Mesenteric fat pad (tissue), 1 donor: ENCODE results near the gene WHRN. TPM values are rescaled to one million over a fixed set of nuclear protein-coding genes. Genes with fewer than 3 reads are reported as not detected.

Experiments used
- DNase-seq: peaks from one replicate; pipeline ENCODE4 v3.0.0-alpha.2; 2020; ENCODE audit warnings: low spot score
- total RNA-seq: library from RNA; stranded (reverse); fragmentation: NEBNext Ultra II Directional; extraction: Animal tissue kit (Norgen Biotek cat#: 25700); gene quantifications from one replicate; pipeline ENCODE4 v1.2.1, GENCODE V29; 2021
- donor health status: DM: yes; HTN: yes; CAD: no.

Gene WHRN
- total RNA-seq, 1 donor from 2014 or later, result 5.5 TPM

GRCh38 chr9:114425126-114425525 is 80.1 kb downstream of the WHRN start:
- DNase-seq, result no peak

- DNase-seq, result no peak
Observed at GRCh38 chr9:114424126-114424525, 81.1 kb downstream of the WHRN start.

GRCh38 chr9:114423181-114423580 is 82.1 kb downstream of the WHRN start:
- DNase-seq, result no peak

- DNase-seq, result no peak
Observed at GRCh38 chr9:114421147-114421546, 84.1 kb downstream of the WHRN start.

GRCh38 chr9:114419796-114420195 is 85.5 kb downstream of the WHRN start:
- no peak for DNase-seq

GRCh38 chr9:114418053-114418452 is 87.2 kb downstream of the WHRN start:
- no peak for DNase-seq

GRCh38 chr9:114417511-114417910 is 87.8 kb downstream of the WHRN start:
- DNase-seq, result no peak

- no peak for DNase-seq
Observed at GRCh38 chr9:114416906-114417305, 88.4 kb downstream of the WHRN start.

GRCh38 chr9:114416290-114416689 is 89.0 kb downstream of the WHRN start:
- DNase-seq, result no peak

- DNase-seq, result no peak
Observed at GRCh38 chr9:114414346-114414745, 90.9 kb downstream of the WHRN start.

- no peak for DNase-seq
Observed at GRCh38 chr9:114413861-114414301, 91.4 kb downstream of the WHRN start.

GRCh38 chr9:114412048-114412683 is 93.1 kb downstream of the WHRN start:
- DNase-seq, result no peak

GRCh38 chr9:114411452-114411851 is 93.8 kb downstream of the WHRN start:
- no peak for DNase-seq

GRCh38 chr9:114410910-114411309 is 94.4 kb downstream of the WHRN start:
- DNase-seq, result no peak

GRCh38 chr9:114409842-114410241 is 95.4 kb downstream of the WHRN start:
- no peak for DNase-seq

- no peak for DNase-seq
Observed at GRCh38 chr9:114409103-114409780, 96.0 kb downstream of the WHRN start.

GRCh38 chr9:114408645-114409044 is 96.6 kb downstream of the WHRN start:
- no peak for DNase-seq

GRCh38 chr9:114407889-114408288 is 97.4 kb downstream of the WHRN start:
- no peak for DNase-seq

GRCh38 chr9:114406441-114406840 is 98.8 kb downstream of the WHRN start:
- no peak for DNase-seq

GRCh38 chr9:114405294-114406034 is 99.8 kb downstream of the WHRN start:
- DNase-seq, result no peak

GRCh38 chr9:114404531-114404930 is 100.7 kb downstream of the WHRN start:
- no peak for DNase-seq

GRCh38 chr9:114403153-114403756 is 102.0 kb downstream of the WHRN start:
- DNase-seq, result no peak
